Psoas muscle (tissue), 8 donors: ENCODE results near the gene ITPR1. TPM values are rescaled to one million over a fixed set of nuclear protein-coding genes. Genes with fewer than 3 reads are reported as not detected.

Experiments used
- ATAC-seq, 4 donors: fragments of 200-7000 bp; cut with Tn5 transposase; one replicate each; pipeline ENCODE4 v1.9.1; 2020; ENCODE audit warnings: moderate library complexity in 3 of 4, mild to moderate bottlenecking in 2 of 4
- DNase-seq, 2 donors: peaks; one replicate each; pipeline ENCODE4 v3.0.0-alpha.2; 2020
- H3K27ac ChIP-seq: fragments of 200-600 bp; one replicate; pipeline ENCODE4 v1.8.0; 2022
- H3K27me3 ChIP-seq, 3 donors: fragments of 200-600 bp in 1 of 3; one replicate each; pipeline versions ENCODE4 v1.6.1 to v1.8.0; 2013 to 2022; ENCODE audit warnings: low read length in 2 of 3, mild to moderate bottlenecking in 2 of 3, moderate library complexity in 1 of 3; ENCODE audit not compliant: insufficient read depth in 3 of 3
- H3K36me3 ChIP-seq, 2 donors: fragments of 200-600 bp in 1 of 2; one replicate each; pipeline versions ENCODE4 v1.6.1 to v1.8.0; 2013 to 2022; ENCODE audit warnings: low read depth in 1 of 2, mild to moderate bottlenecking in 1 of 2, moderate library complexity in 1 of 2; ENCODE audit not compliant: insufficient read depth in 1 of 2
- H3K4me1 ChIP-seq: fragments of 200-600 bp; one replicate; pipeline ENCODE4 v1.8.0; 2022
- H3K4me3 ChIP-seq: fragments of 200-600 bp; one replicate; pipeline ENCODE4 v1.8.0; 2022; ENCODE audit warnings: mild to moderate bottlenecking
- H3K9me3 ChIP-seq: fragments of 200-600 bp; one replicate; pipeline ENCODE4 v1.8.0; 2022
- WGBS, 3 donors: extraction: QIAGEN DNeasy Blood & Tissue Kit; methylation state at CpG; one replicate each; pipeline versions ENCODE4 v1.1.6 to v1.1.7; 2013; 5-methylcytosine and 5-hydroxymethylcytosine counted together
- intact Hi-C, 2 donors: fragments of 100-400 bp; cut with DNase I; formaldehyde crosslinking; loops; one replicate each; pipeline versions ENCODE4 v1.11.0 to v1.14.2; 2022
- polyA plus RNA-seq, 3 donors: library from polyadenylated mRNA; stranded (reverse); fragments of 200-250 nt; gene quantifications; one replicate each; pipeline ENCODE4 v1.2.3, GENCODE V29; 2013
- total RNA-seq, 4 donors: library from RNA; stranded (reverse); fragmentation: NEBNext Ultra II Directional in 2 of 4; extraction: Animal tissue kit (Norgen Biotek cat#: 25700) in 2 of 4; gene quantifications; one replicate each; pipeline versions ENCODE4 v1.2.1 to v1.2.4, GENCODE V29; 2021 to 2023
- TF ChIP-seq, protein P1 (sequence below): fragments of 200-600 bp; IDR thresholded peaks from one replicate; pipeline ENCODE4 v1.8.0; 2022; ENCODE audit warnings: antibody characterized with exemption
- donor health status: healthy with polysubstance abuse.
- donor health status: DM: no; HTN: no; CAD: no; lungs with moderate emphysema.
- donor health status: Bipolar disorder and iron deficiency.
- donor health status: healthy.
- donor health status: DM: yes; HTN: yes; CAD: no.
- donor health status: DM: no; HTN: no; CAD: no.
- donor health status: DM: no; HTN: no; CAD: no.
- donor health status: DM: yes; HTN: yes; CAD: no.

The ITPR1 gene
- total and polyA plus RNA-seq, 7 donors = 4.4 to 9.2 (median 8.8) TPM

DNA sequence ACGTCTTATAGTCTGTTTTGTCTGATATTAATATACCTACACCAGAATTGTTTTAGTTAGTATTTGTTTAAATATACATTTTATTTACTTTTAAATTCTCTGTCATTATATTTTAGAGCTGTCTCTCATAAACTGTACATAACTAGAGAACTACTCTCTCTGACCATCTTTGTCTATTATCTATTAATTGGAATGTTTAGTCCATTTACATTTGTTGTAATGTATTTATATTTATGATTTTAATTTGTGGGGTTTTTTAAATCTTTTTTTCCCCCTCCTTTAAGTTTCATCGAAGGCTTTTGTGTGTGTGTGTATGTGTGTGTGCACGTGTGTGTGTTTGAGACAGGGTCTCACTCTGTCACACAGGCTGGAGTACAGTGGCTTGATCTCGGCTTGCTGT is 47.1 kb downstream of the ITPR1 start:
- H3K36me3 ChIP-seq = no peaks in the 10 kb centered on the region
- no peak for ATAC-seq
- whole genome bisulfite sequencing, 3 donors = 94 to 99% (median 96%) methylated on average over 4 of the region's 4 CpGs

GRCh38 chr3:4543110-4543509 is 50.0 kb downstream of the ITPR1 start:
- Histone ChIP-seq H3K4me3 (no peak overlapping the region), H3K27me3 (no peaks in the 10 kb centered on the region), H3K36me3 (no peaks in the 10 kb centered on the region), H3K9me3 (peaks cover 13% of the 10 kb centered on the region), H3K4me1 (no peaks in the 10 kb centered on the region), H3K27ac (no peak overlapping the region)
- WGBS, 3 donors = 74 to 81% (median 74%) methylated on average over 2 of the region's 2 CpGs
- ATAC-seq (no peak), DNase-seq (no peak)
- TF ChIP-seq, protein P1, sequence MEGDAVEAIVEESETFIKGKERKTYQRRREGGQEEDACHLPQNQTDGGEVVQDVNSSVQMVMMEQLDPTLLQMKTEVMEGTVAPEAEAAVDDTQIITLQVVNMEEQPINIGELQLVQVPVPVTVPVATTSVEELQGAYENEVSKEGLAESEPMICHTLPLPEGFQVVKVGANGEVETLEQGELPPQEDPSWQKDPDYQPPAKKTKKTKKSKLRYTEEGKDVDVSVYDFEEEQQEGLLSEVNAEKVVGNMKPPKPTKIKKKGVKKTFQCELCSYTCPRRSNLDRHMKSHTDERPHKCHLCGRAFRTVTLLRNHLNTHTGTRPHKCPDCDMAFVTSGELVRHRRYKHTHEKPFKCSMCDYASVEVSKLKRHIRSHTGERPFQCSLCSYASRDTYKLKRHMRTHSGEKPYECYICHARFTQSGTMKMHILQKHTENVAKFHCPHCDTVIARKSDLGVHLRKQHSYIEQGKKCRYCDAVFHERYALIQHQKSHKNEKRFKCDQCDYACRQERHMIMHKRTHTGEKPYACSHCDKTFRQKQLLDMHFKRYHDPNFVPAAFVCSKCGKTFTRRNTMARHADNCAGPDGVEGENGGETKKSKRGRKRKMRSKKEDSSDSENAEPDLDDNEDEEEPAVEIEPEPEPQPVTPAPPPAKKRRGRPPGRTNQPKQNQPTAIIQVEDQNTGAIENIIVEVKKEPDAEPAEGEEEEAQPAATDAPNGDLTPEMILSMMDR = no peak
- intact Hi-C loops = no loop called here

More for the DNA sequence above, 47.1 kb downstream of the ITPR1 start:
- TF ChIP-seq, protein P1 = no peak
- no peak for DNase-seq
- Histone ChIP-seq H3K4me3 (no peak overlapping the region), H3K27ac (no peak overlapping the region), H3K27me3 (no peaks in the 10 kb centered on the region), H3K9me3 (peaks cover 16% of the 10 kb centered on the region), H3K4me1 (no peaks in the 10 kb centered on the region)
- intact Hi-C loops = no loop called here

DNA sequence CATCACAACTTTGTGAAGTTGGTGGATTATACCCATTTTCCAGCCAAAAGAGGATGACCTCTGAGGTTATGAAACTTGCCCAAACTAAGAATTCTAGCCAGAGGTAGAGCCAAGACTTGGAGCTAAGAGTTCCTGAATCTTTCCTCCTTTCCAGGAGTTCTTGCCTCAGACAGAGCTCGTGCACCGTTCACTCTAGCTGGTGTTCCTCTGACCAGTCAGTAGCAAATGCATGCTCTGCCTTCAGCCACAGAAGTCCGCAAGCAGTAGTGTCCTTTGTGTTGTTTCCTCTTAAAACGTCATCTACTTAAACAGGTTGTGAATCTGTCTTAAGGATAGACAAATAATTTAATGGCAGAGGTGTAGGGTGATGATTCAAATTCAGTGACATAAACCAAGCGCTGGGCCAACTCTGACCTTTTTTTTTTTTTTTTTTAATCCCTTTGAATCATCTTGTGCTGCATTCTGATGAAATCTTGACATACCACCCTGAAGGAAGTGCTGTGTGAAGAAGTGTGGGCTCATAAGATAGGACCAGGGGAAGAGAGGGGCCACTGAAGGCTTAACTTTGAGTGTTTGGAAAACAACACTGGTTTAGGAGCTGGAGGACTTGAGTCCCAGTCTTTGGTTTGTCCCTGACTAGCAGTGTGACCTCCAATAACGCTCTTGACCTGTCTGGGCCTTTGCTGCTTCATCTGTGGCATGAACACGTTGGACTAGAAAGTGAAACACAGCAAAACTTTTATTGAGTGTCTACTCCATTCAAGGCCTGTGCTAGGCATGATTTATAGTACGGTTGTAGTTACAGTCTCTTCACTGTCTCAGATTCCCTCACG is 53.4 kb downstream of the ITPR1 start:
- H3K4me1 ChIP-seq = no peaks in the 10 kb centered on the region
- H3K4me3 ChIP-seq = no peak overlapping the region
- DNase-seq = no peak
- TF ChIP-seq, protein P1 = no peak
- H3K27me3 ChIP-seq = no peaks in the 10 kb centered on the region
- no peak overlapping the region for H3K27ac ChIP-seq
- intact Hi-C loops = no loop called here
- no peaks in the 10 kb centered on the region for H3K36me3 ChIP-seq
- ATAC-seq = no peak
- 72 to 79% (median 77%) methylated on average over 9 of the region's 9 CpGs for WGBS, 3 donors
- H3K9me3 ChIP-seq = no peaks in the 10 kb centered on the region

- WGBS, 3 donors = 74 to 80% (median 80%) methylated on average over 4 of the region's 4 CpGs
- intact Hi-C loops = no loop called here
- no peak overlapping the region for H3K4me3 ChIP-seq
- no peaks in the 10 kb centered on the region for H3K9me3 ChIP-seq
- no peaks in the 10 kb centered on the region for H3K27me3 ChIP-seq
- H3K27ac ChIP-seq = no peak overlapping the region
- ATAC-seq (no peak), DNase-seq (no peak)
- TF ChIP-seq, protein P1 = no peak
- H3K4me1 ChIP-seq = no peaks in the 10 kb centered on the region
- no peaks in the 10 kb centered on the region for H3K36me3 ChIP-seq
These were observed 54.7 kb downstream of the ITPR1 start for GRCh38 chr3:4547799-4548198.
